Upper lobe of left lung (tissue), 6 donors: Measurements from ENCODE around the gene APIP. TPM values are rescaled to one million over a fixed set of nuclear protein-coding genes. Genes with fewer than 3 reads are reported as not detected.

Experiments used
- ATAC-seq, 2 donors: fragments of 200-7000 bp; cut with Tn5 transposase; one replicate each; pipeline ENCODE4 v1.9.1; 2022; ENCODE audit warnings: mild to moderate bottlenecking in 2 of 2, moderate library complexity in 2 of 2; ENCODE audit not compliant: low FRiP score in 2 of 2
- DNase-seq, 2 donors: peaks; one replicate each; pipeline ENCODE4 v3.0.0-alpha.2; 2019 to 2020
- H3K27ac ChIP-seq, 4 donors: fragments of 200-600 bp; sonication (generic); one replicate each; pipeline ENCODE4 v1.5.1; 2016 to 2019
- H3K27me3 ChIP-seq, 4 donors: fragments of 200-600 bp; sonication (generic); one replicate each; pipeline ENCODE4 v1.5.1; 2017 to 2019
- H3K36me3 ChIP-seq, 4 donors: fragments of 200-600 bp; sonication (generic); one replicate each; pipeline ENCODE4 v1.5.1; 2016 to 2019
- H3K4me1 ChIP-seq, 4 donors: fragments of 200-600 bp; sonication (generic); one replicate each; pipeline ENCODE4 v1.5.1; 2018 to 2019
- H3K4me3 ChIP-seq, 4 donors: fragments of 200-600 bp; sonication (generic); one replicate each; pipeline ENCODE4 v1.5.1; 2017 to 2019; ENCODE audit warnings: mild to moderate bottlenecking in 2 of 4, moderate library complexity in 1 of 4
- H3K9me3 ChIP-seq, 4 donors: fragments of 200-600 bp; sonication (generic); one replicate each; pipeline ENCODE4 v1.5.1; 2018 to 2019
- CTCF ChIP-seq, 6 experiments: fragments of 450-650 bp in 4 of 6; fragments of 200-600 bp in 2 of 6; sonication (generic) in 2 of 6; IDR thresholded peaks; one replicate each; pipeline ENCODE4 v1.5.1; 2016 to 2019; ENCODE audit warnings: antibody characterized with exemption in 6 of 6
- EP300 ChIP-seq, 4 donors: sonication (generic); formaldehyde crosslinking; IDR thresholded peaks; one replicate each; pipeline ENCODE4 v1.5.1; 2017; ENCODE audit warnings: antibody characterized with exemption in 4 of 4, control low read depth in 2 of 4
- POLR2A ChIP-seq, 4 donors: fragments of 450-650 bp; IDR thresholded peaks; one replicate each; pipeline ENCODE4 v1.5.1; 2016 to 2017; ENCODE audit warnings: antibody characterized with exemption in 4 of 4, mild to moderate bottlenecking in 2 of 4
- POLR2AphosphoS5 ChIP-seq, 2 donors: sonication (generic); formaldehyde crosslinking; IDR thresholded peaks; one replicate each; pipeline ENCODE4 v1.5.1; 2017; ENCODE audit warnings: antibody characterized with exemption in 2 of 2
- WGBS, 2 donors: methylation state at CpG; one replicate each; pipeline ENCODE4 v1.1.5; 2017 to 2018; 5-methylcytosine and 5-hydroxymethylcytosine counted together
- total RNA-seq, 6 donors: library from RNA; depleted of rRNA in 4 of 6; stranded (reverse); fragments of >200 nt in 4 of 6; gene quantifications; one replicate each; pipeline versions ENCODE4 v1.1.0 to v1.2.1, GENCODE V29; 2016 to 2021
- donor health status: DM: no; HTN: no; CAD: no; lungs with moderate emphysema.
- donor health status: DM: no; HTN: yes; CAD: no; lungs with severe emphysema.

APIP gene
- total RNA-seq, 6 donors from 2014 or later: 4.2 to 47.4 (median 26.8) TPM

DNA sequence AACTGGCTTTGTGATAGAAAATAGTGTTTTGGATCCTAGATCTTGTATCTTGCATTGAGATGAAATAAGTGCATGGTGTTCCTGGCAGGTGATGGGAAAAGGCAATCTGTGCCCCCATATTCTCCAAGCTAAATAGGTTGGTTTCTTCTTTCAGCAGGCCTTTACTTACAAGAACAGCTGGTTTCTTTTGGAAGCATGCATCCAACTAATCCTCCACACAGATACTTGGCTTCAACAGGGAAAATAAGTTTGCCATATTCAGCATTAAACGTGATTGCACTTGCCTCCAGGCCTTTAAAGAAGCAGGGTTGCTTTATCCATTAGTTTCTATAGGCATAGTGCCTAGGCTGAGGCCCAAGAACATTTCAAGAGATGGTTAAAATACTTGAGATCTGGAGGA, 59.9 kb downstream of the APIP start:
- TF ChIP-seq POLR2A (IDR thresholded peaks at IDR 0.05): no peak
- no peak for TF ChIP-seq POLR2AphosphoS5 (IDR thresholded peaks at IDR 0.05)
- no peak for TF ChIP-seq CTCF (IDR thresholded peaks at IDR 0.05)
- no peak for TF ChIP-seq EP300 (IDR thresholded peaks at IDR 0.05)
- DNase-seq (no peak), ATAC-seq (no peak)
- Histone ChIP-seq H3K4me1 (peaks cover 3 to 24% (median 5%) of the 10 kb centered on the region in 4 donors), H3K27me3 (no peaks in the 10 kb centered on the region), H3K4me3 (no peak overlapping the region), H3K27ac (peak overlapping the region; percentile 12 to 77 (median 68)), H3K36me3 (no peaks in the 10 kb centered on the region), H3K9me3 (no peaks in the 10 kb centered on the region)
- 64 to 67% methylated on average over 1 of the region's 1 CpG for WGBS, 2 donors

DNA sequence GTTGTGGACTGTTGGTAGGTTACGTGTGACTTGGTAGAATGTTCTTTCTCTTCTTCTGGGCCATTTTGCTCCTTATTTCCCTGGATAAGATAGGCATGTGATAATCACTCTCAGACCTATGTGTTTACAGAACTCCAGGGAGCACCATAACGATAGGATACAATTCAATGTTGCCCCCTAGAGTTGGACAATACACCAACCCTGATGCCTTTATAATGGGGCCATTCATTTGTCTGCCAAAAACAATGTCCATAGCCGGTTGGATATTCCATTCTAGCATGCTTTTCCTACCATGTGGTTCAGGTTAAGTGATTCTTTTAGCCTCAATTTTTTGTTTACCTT, 60.5 kb downstream of the APIP start:
- H3K9me3 ChIP-seq: no peaks in the 10 kb centered on the region
- no peak overlapping the region for H3K4me3 ChIP-seq
- DNase-seq (no peak), ATAC-seq (no peak)
- H3K4me1 ChIP-seq: peaks cover 3 to 24% (median 5%) of the 10 kb centered on the region in 4 donors
- TF ChIP-seq POLR2A (IDR thresholded peaks at IDR 0.05): no peak
- WGBS, 2 donors: 63% methylated on average over 3 of the region's 3 CpGs
- H3K36me3 ChIP-seq: no peaks in the 10 kb centered on the region
- H3K27ac ChIP-seq: peak overlapping the region; percentile 12 to 77 (median 68)
- no peaks in the 10 kb centered on the region for H3K27me3 ChIP-seq

- no peaks in the 10 kb centered on the region for H3K9me3 ChIP-seq
- no peaks in the 10 kb centered on the region for H3K36me3 ChIP-seq
- peak in 1 of 2 donors; percentile 72 for DNase-seq
- TF ChIP-seq CTCF (IDR thresholded peaks at IDR 0.05) (no peak), POLR2A (IDR thresholded peaks at IDR 0.05) (no peak), POLR2AphosphoS5 (IDR thresholded peaks at IDR 0.05) (no peak), EP300 (IDR thresholded peaks at IDR 0.05) (peak in 3 of 4 donors; percentile 41 to 90 (median 79))
- H3K27me3 ChIP-seq: no peaks in the 10 kb centered on the region
- peak; percentile 40 to 62 for ATAC-seq
- WGBS, 2 donors: 66 to 72% methylated on average over 5 of the region's 5 CpGs
- peak overlapping the region; percentile 59 to 77 (median 74) for H3K27ac ChIP-seq
- no peak overlapping the region for H3K4me3 ChIP-seq
- peaks cover 3 to 20% (median 5%) of the 10 kb centered on the region in 4 donors for H3K4me1 ChIP-seq
These were observed 61.0 kb downstream of the APIP start for GRCh38 chr11:34855021-34855753.

DNA sequence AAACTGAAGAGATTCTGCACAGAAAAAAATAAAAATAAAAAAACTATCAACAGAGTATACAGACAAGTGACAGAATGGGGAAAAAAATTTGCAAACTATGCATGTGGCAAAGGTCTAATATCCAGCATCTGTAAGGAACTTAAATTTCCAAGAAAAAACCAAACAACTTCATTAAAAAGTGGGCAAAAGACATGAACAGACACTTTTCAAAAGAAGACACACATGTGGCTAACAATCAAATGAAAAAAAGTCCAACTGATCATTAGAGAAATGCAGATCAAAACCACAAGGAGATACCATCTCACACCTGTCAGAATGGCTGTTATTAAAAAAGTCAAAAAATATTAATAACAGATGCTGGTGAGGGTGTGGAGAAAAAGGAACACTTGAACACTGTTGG, 64.3 kb downstream of the APIP start:
- H3K36me3 ChIP-seq: no peaks in the 10 kb centered on the region
- DNase-seq (no peak), ATAC-seq (no peak)
- no peak overlapping the region for H3K4me3 ChIP-seq
- no peaks in the 10 kb centered on the region for H3K27me3 ChIP-seq
- H3K9me3 ChIP-seq: no peaks in the 10 kb centered on the region
- TF ChIP-seq CTCF (IDR thresholded peaks at IDR 0.05): no peak
- no peak for TF ChIP-seq POLR2AphosphoS5 (IDR thresholded peaks at IDR 0.05)
- no peak for TF ChIP-seq POLR2A (IDR thresholded peaks at IDR 0.05)
- TF ChIP-seq EP300 (IDR thresholded peaks at IDR 0.05): no peak
- H3K27ac ChIP-seq: no peak overlapping the region
- H3K4me1 ChIP-seq: peaks cover 0 to 15% (median 3%) of the 10 kb centered on the region in 4 donors

- no peaks in the 10 kb centered on the region for H3K36me3 ChIP-seq
- ATAC-seq: no peak
- no peak for DNase-seq
- peaks cover 0 to 7% (median 3%) of the 10 kb centered on the region in 4 donors for H3K4me1 ChIP-seq
- WGBS, 2 donors: 70 to 76% methylated on average over 4 of the region's 4 CpGs
- no peak overlapping the region for H3K4me3 ChIP-seq
- no peak overlapping the region for H3K27ac ChIP-seq
- no peaks in the 10 kb centered on the region for H3K27me3 ChIP-seq
- H3K9me3 ChIP-seq: no peaks in the 10 kb centered on the region
- TF ChIP-seq POLR2AphosphoS5 (IDR thresholded peaks at IDR 0.05) (no peak), EP300 (IDR thresholded peaks at IDR 0.05) (no peak), POLR2A (IDR thresholded peaks at IDR 0.05) (no peak), CTCF (IDR thresholded peaks at IDR 0.05) (no peak)
These were observed 65.8 kb downstream of the APIP start for GRCh38 chr11:34850334-34850733.
